IMR-90 (cell line): ENCODE data around the gene KRT9. TPM values are rescaled to one million over a fixed set of nuclear protein-coding genes. Genes with fewer than 3 reads are reported as not detected.
A peak's percentile ranks its signal among the peaks of the same experiment; 100 is the strongest.

Experiments
- ATAC-seq: fragments of 200-7000 bp; cut with Tn5 transposase; 2 replicates; pipeline ENCODE4 v1.9.1; 2020; ENCODE audit warnings: low read depth, mild to moderate bottlenecking, moderate library complexity
- BruUV-seq: library from RNA; stranded (reverse); fragments of 400-500 nt; replicated peaks from 2 replicates; lab custom pipeline; 2021; lab: Mats Ljungman, UMichigan
- CTCF ChIA-PET: fragments of 300-600 bp; formaldehyde crosslinking; extraction: SDS; loops from one replicate; lab custom pipeline; 2021; ENCODE audit warnings: antibody characterized with exemption; lab: Yijun Ruan, JAX
- POLR2A ChIA-PET: fragments of 300-600 bp; sonication (Branson Sonifier 250); formaldehyde crosslinking; loops from one replicate; lab custom pipeline; 2022; ENCODE audit warnings: antibody characterized with exemption; ENCODE audit not compliant: unreplicated experiment; lab: Charles Lee
- DNase-seq: peaks from one replicate; pipeline ENCODE4 v3.0.0; 2013
- H2AFZ ChIP-seq: replicated peaks from 2 replicates; pipeline ENCODE3; 2013; ENCODE audit warnings: low read length, mild to moderate bottlenecking; ENCODE audit not compliant: poor library complexity
- H2AK5ac ChIP-seq: 2 replicates; pipeline ENCODE4 v1.6.1; 2013; ENCODE audit warnings: low read depth, low read length, inconsistent platforms
- H2AK9ac ChIP-seq: replicated peaks from 2 replicates; pipeline ENCODE3; 2013; ENCODE audit warnings: mild to moderate bottlenecking, low read depth, low read length, moderate library complexity; ENCODE audit not compliant: poor library complexity
- H2BK120ac ChIP-seq: 2 replicates; pipeline ENCODE4 v1.6.1; 2013; ENCODE audit warnings: low read depth, low read length, inconsistent platforms
- H2BK15ac ChIP-seq: 3 replicates; pipeline ENCODE4 v1.6.1; 2013; ENCODE audit warnings: low read depth, low read length, inconsistent platforms
- H2BK20ac ChIP-seq: 2 replicates; pipeline ENCODE4 v1.6.1; 2013; ENCODE audit warnings: low read depth, mild to moderate bottlenecking, inconsistent platforms, low read length, moderate library complexity
- H2BK5ac ChIP-seq: 2 replicates; pipeline ENCODE4 v1.6.1; 2013; ENCODE audit warnings: mild to moderate bottlenecking, low read depth, low read length, inconsistent platforms; ENCODE audit not compliant: poor library complexity, severe bottlenecking
- H3K14ac ChIP-seq: replicated peaks from 2 replicates; pipeline ENCODE4 v1.6.1; 2013; ENCODE audit warnings: low read depth, low read length, inconsistent platforms
- H3K18ac ChIP-seq: 2 replicates; pipeline ENCODE4 v1.6.1; 2013; ENCODE audit warnings: low read depth, low read length, control low read depth
- H3K23ac ChIP-seq: 2 replicates; pipeline ENCODE4 v1.6.1; 2013; ENCODE audit warnings: low read depth, low read length, inconsistent platforms
- H3K27ac ChIP-seq: 2 replicates; pipeline ENCODE4 v1.5.1; 2013; ENCODE audit warnings: mild to moderate bottlenecking, control low read depth, low read length; ENCODE audit not compliant: insufficient read depth
- H3K27me3 ChIP-seq: 2 replicates; pipeline ENCODE4 v1.6.1; 2013; ENCODE audit warnings: low read length; ENCODE audit not compliant: control insufficient read depth, insufficient read depth
- H3K36me3 ChIP-seq: 2 replicates; pipeline ENCODE4 v1.6.1; 2013; ENCODE audit warnings: low read length, mixed read lengths; ENCODE audit not compliant: control insufficient read depth, insufficient read depth
- H3K4ac ChIP-seq: 2 replicates; pipeline ENCODE4 v1.6.1; 2013; ENCODE audit warnings: low read depth, low read length, inconsistent platforms
- H3K4me1 ChIP-seq: 2 replicates; pipeline ENCODE4 v1.6.1; 2013; ENCODE audit warnings: low read length, mixed read lengths; ENCODE audit not compliant: control insufficient read depth, insufficient read depth
- H3K4me2 ChIP-seq: 2 replicates; pipeline ENCODE4 v1.6.1; 2013; ENCODE audit warnings: low read depth, mild to moderate bottlenecking, control low read depth, low read length, moderate library complexity
- H3K4me3 ChIP-seq: 2 replicates; pipeline ENCODE4 v1.5.1; 2013; ENCODE audit warnings: low read depth, mild to moderate bottlenecking, control low read depth, low read length, moderate library complexity; ENCODE audit not compliant: insufficient read depth
- H3K56ac ChIP-seq: 2 replicates; pipeline ENCODE4 v1.6.1; 2013; ENCODE audit warnings: low read length, inconsistent platforms; ENCODE audit not compliant: insufficient read depth; ENCODE audit errors: extremely low read depth
- H3K79me1 ChIP-seq, 2 experiments: 2 replicates each; pipeline ENCODE4 v1.6.1; 2013; ENCODE audit warnings: low read length in 2 of 2, inconsistent platforms in 1 of 2, low read depth in 1 of 2
- H3K9ac ChIP-seq: 2 replicates; pipeline ENCODE4 v1.6.1; 2013; ENCODE audit warnings: low read depth, low read length, control low read depth
- H3K9me1 ChIP-seq: 2 replicates; pipeline ENCODE4 v1.6.1; 2013; ENCODE audit warnings: low read length, inconsistent platforms; ENCODE audit not compliant: insufficient read depth
- H3K9me3 ChIP-seq: 2 replicates; pipeline ENCODE4 v1.6.1; 2013; ENCODE audit warnings: low read length; ENCODE audit not compliant: control insufficient read depth, insufficient read depth
- H4K20me1 ChIP-seq: 2 replicates; pipeline ENCODE4 v1.6.1; 2013; ENCODE audit warnings: low read length, inconsistent platforms; ENCODE audit not compliant: insufficient read depth
- H4K5ac ChIP-seq: 2 replicates; pipeline ENCODE4 v1.6.1; 2013; ENCODE audit warnings: mild to moderate bottlenecking, low read depth, low read length, control low read depth
- H4K8ac ChIP-seq, 2 experiments: 2 replicates each; pipeline ENCODE4 v1.6.1; 2013; ENCODE audit warnings: low read depth in 2 of 2, low read length in 2 of 2, control low read depth in 1 of 2, inconsistent platforms in 1 of 2
- H4K91ac ChIP-seq: 2 replicates; pipeline ENCODE4 v1.6.1; 2013; ENCODE audit warnings: low read depth, low read length, inconsistent platforms; ENCODE audit not compliant: insufficient read depth
- BHLHE40 ChIP-seq: fragments of 150-350 bp; IDR thresholded peaks from 2 replicates; pipeline ENCODE4 v1.6.1; 2016; ENCODE audit warnings: mild to moderate bottlenecking, low read depth, low read length
- MAFK ChIP-seq: IDR thresholded peaks from 2 replicates; pipeline ENCODE4 v1.6.1; 2012; ENCODE audit warnings: low read depth, low read length, improper control_type of control experiment
- MAZ ChIP-seq: IDR thresholded peaks from 2 replicates; pipeline ENCODE4 v1.6.1; 2012; ENCODE audit warnings: low read depth, mild to moderate bottlenecking, low read length, improper control_type of control experiment, moderate library complexity, borderline replicate concordance
- MXI1 ChIP-seq: IDR thresholded peaks from 2 replicates; pipeline ENCODE4 v1.6.1; 2012; ENCODE audit warnings: low read depth, mild to moderate bottlenecking, low read length, moderate library complexity, borderline replicate concordance
- WGBS, 2 experiments: methylation state at CpG; one replicate each; pipeline versions ENCODE4 v1.1.5 to v1.1.7; 2013; ENCODE audit warnings: missing lambda C conversion rate in 2 of 2; ENCODE audit not compliant: insufficient read length in 1 of 2; ENCODE audit errors: extremely low coverage in 2 of 2; 5-methylcytosine and 5-hydroxymethylcytosine counted together
- dilution Hi-C: fragments of 300-500 bp; cut with HindIII; formaldehyde crosslinking; loops from one replicate; pipeline ENCODE4 v1.14.3; 2018; ENCODE audit warnings: low sequenced_read_pairs; ENCODE audit not compliant: unreplicated experiment
- in situ Hi-C: fragments of 300-500 bp; cut with MboI; formaldehyde crosslinking; loops from 3 replicates; pipeline ENCODE4 v1.14.3; 2019; ENCODE audit warnings: low sequenced_read_pairs, inconsistent platforms, mixed read lengths
- intact Hi-C: fragments of 100-400 bp; cut with micrococcal nuclease; formaldehyde crosslinking; loops from 2 replicates; pipeline ENCODE4 v1.10.0; 2022
- polyA plus RNA-seq, 3 experiments: library from polyadenylated mRNA; depleted of rRNA; stranded (reverse); fragments of >200 nt; gene quantifications; 2 replicates each; pipeline ENCODE4 v1.2.3, GENCODE V29; 2012; ENCODE audit warnings: low replicate concordance in 1 of 3
- total RNA-seq: library from RNA; depleted of rRNA; stranded (reverse); fragments of >200 nt; gene quantifications from 2 replicates; pipeline ENCODE4 v1.2.3, GENCODE V29; 2012
- TF ChIP-seq, protein P1 (sequence below): conservative IDR thresholded peaks from 2 replicates; pipeline ENCODE4 v1.5.1; 2012; ENCODE audit warnings: mild to moderate bottlenecking, low read depth, low read length, improper control_type of control experiment

The KRT9 gene
- total and polyA plus RNA-seq, 2 of the 4 experiments (the other 2 are of a cell fraction) = not detected

DNA sequence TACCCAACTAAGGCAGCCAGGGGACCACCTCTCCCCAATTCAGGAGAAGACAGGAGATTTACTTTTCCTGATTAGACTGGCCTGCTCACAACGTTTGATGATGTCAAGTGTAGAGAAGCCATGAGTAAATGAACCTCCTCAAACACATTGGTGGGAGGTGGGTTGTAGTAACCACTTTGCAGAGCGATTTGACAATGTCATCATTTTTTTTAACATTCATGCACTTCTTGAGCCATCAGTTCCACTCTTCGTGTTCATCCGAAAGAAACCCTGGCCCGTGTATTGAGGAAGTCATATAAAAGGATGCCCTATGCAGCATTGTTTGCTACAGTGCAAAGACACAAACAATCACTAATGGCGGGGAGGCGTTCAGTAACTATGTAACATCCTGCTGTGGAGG is 38.2 kb downstream of the KRT9 start:
- POLR2A ChIA-PET = no interaction called here
- BruUV-seq = no TSS peak
- H3K56ac ChIP-seq = no peak overlapping the region
- no CpG with 5 or more reads among the region's 7 CpGs for WGBS, 2 experiments
- H4K5ac ChIP-seq = no peak overlapping the region
- ATAC-seq (no peak), DNase-seq (no peak)
- H3K4me3 ChIP-seq = no peak overlapping the region
- no peaks in the 10 kb centered on the region for H4K20me1 ChIP-seq
- no peaks in the 10 kb centered on the region for H3K36me3 ChIP-seq
- H3K4me2 ChIP-seq = no peak overlapping the region
- H2BK20ac ChIP-seq = no peak overlapping the region
- no peaks in the 10 kb centered on the region for H3K27me3 ChIP-seq
- no peak overlapping the region for H2AK5ac ChIP-seq
- H2BK120ac ChIP-seq = no peak overlapping the region
- no peak overlapping the region for H2AFZ ChIP-seq
- intact Hi-C loops = no loop called here
- no peak overlapping the region for H3K27ac ChIP-seq
- H3K9me3 ChIP-seq = no peaks in the 10 kb centered on the region
- no peak overlapping the region for H2BK5ac ChIP-seq
- H3K14ac ChIP-seq = no peak overlapping the region
- no peak overlapping the region for H3K18ac ChIP-seq
- TF ChIP-seq MXI1 (no peak), MAZ (no peak), BHLHE40 (no peak), MAFK (peak; percentile 34; the same call in 1 of the 2 replicates)
- TF ChIP-seq, protein P1, sequence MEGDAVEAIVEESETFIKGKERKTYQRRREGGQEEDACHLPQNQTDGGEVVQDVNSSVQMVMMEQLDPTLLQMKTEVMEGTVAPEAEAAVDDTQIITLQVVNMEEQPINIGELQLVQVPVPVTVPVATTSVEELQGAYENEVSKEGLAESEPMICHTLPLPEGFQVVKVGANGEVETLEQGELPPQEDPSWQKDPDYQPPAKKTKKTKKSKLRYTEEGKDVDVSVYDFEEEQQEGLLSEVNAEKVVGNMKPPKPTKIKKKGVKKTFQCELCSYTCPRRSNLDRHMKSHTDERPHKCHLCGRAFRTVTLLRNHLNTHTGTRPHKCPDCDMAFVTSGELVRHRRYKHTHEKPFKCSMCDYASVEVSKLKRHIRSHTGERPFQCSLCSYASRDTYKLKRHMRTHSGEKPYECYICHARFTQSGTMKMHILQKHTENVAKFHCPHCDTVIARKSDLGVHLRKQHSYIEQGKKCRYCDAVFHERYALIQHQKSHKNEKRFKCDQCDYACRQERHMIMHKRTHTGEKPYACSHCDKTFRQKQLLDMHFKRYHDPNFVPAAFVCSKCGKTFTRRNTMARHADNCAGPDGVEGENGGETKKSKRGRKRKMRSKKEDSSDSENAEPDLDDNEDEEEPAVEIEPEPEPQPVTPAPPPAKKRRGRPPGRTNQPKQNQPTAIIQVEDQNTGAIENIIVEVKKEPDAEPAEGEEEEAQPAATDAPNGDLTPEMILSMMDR = no peak
- H2AK9ac ChIP-seq = no peak overlapping the region
- H3K4me1 ChIP-seq = peaks cover 20% of the 10 kb centered on the region
- H4K8ac ChIP-seq = no peak overlapping the region
- H3K79me1 ChIP-seq = no peaks in the 10 kb centered on the region
- no peak overlapping the region for H3K23ac ChIP-seq
- no peak overlapping the region for H3K4ac ChIP-seq
- in situ Hi-C loops = no loop called here
- H3K9ac ChIP-seq = no peak overlapping the region
- dilution Hi-C loops = no loop called here
- peaks cover 22% of the 10 kb centered on the region for H3K9me1 ChIP-seq
- no peak overlapping the region for H4K91ac ChIP-seq
- H2BK15ac ChIP-seq = no peak overlapping the region
- CTCF ChIA-PET = interaction anchor here (1.4 kb wide), 1 partner anchor 16 kb away, joined by 3 read pairs; no protein-coding TSS in a partner anchor
